Right lobe of liver (tissue), 6 donors: ENCODE results near the gene VDAC1. TPM values are rescaled to one million over a fixed set of nuclear protein-coding genes. Genes with fewer than 3 reads are reported as not detected.
"Not testable (repeated sequence)": the region's sequence is repeated elsewhere in the genome, so short reads cannot be mapped to it uniquely, and the experiment has no call there.

Experiments used
- ATAC-seq, 4 donors: fragments of 200-7000 bp; cut with Tn5 transposase; one replicate each; pipeline ENCODE4 v1.9.1; 2020; ENCODE audit warnings: mild to moderate bottlenecking in 4 of 4, moderate library complexity in 4 of 4
- DNase-seq, 3 donors: peaks; one replicate each; pipeline ENCODE4 v3.0.0-alpha.2; 2020
- H3K27ac ChIP-seq, 3 donors: fragments of 200-600 bp; one replicate each; pipeline ENCODE4 v1.8.0; 2022
- H3K27me3 ChIP-seq, 2 donors: fragments of 200-600 bp; one replicate each; pipeline ENCODE4 v1.8.0; 2022
- H3K36me3 ChIP-seq, 4 donors: fragments of 200-600 bp; sonication (generic) in 1 of 4; one replicate each; pipeline versions ENCODE4 v1.5.1 to v1.8.0; 2017 to 2022; ENCODE audit warnings: control low read depth in 1 of 4
- H3K4me1 ChIP-seq, 4 donors: fragments of 200-600 bp; sonication (generic) in 1 of 4; one replicate each; pipeline versions ENCODE4 v1.5.1 to v1.8.0; 2017 to 2022; ENCODE audit warnings: control low read depth in 1 of 4
- H3K4me3 ChIP-seq, 3 donors: fragments of 200-600 bp; one replicate each; pipeline ENCODE4 v1.8.0; 2022
- H3K9me3 ChIP-seq, 4 donors: fragments of 200-600 bp; sonication (generic) in 1 of 4; one replicate each; pipeline versions ENCODE4 v1.5.1 to v1.8.0; 2017 to 2022; ENCODE audit warnings: control low read depth in 1 of 4
- CTCF ChIP-seq, 4 donors: fragments of 200-600 bp in 3 of 4; fragments of 450-650 bp in 1 of 4; IDR thresholded peaks; one replicate each; pipeline versions ENCODE4 v1.5.1 to v1.8.0; 2016 to 2022; ENCODE audit warnings: antibody characterized with exemption in 4 of 4, mild to moderate bottlenecking in 2 of 4
- POLR2A ChIP-seq: fragments of 450-650 bp; IDR thresholded peaks from one replicate; pipeline ENCODE4 v1.6.1; 2017; ENCODE audit warnings: antibody characterized with exemption, mild to moderate bottlenecking
- WGBS: methylation state at CpG from one replicate; pipeline ENCODE4 v1.1.6; 2018; ENCODE audit warnings: low coverage, low lambda C conversion rate; ENCODE audit not compliant: insufficient coverage; ENCODE audit errors: missing lambda C conversion rate; 5-methylcytosine and 5-hydroxymethylcytosine counted together
- intact Hi-C, 2 donors: fragments of 100-400 bp; cut with DNase I; formaldehyde crosslinking; loops; one replicate each; pipeline versions ENCODE4 v1.11.2 to v1.14.1; 2022
- total RNA-seq, 6 experiments: library from RNA; depleted of rRNA in 2 of 6; stranded (reverse); fragments of >200 nt in 2 of 6; fragmentation: NEBNext Ultra II Directional in 3 of 6; extraction: Animal tissue kit (Norgen Biotek cat#: 25700) in 3 of 6; gene quantifications; one replicate each; pipeline versions ENCODE4 v1.1.0 to v1.2.4, GENCODE V29; 2016 to 2023
- donor health status: DM: no; HTN: yes; CAD: no.
- donor health status: DM: no; HTN: no; CAD: no.
- donor health status: DM: no; HTN: no; CAD: no.
- donor health status: DM: no; HTN: yes; CAD: no.
- donor health status: DM: no; HTN: yes; CAD: no.

Gene VDAC1
- total RNA-seq, 6 experiments from 2014 or later, result 101 to 209 (median 128) TPM

- Histone ChIP-seq H3K27ac (no peak overlapping the region), H3K36me3 (no peaks in the 10 kb centered on the region), H3K4me3 (no peak overlapping the region), H3K4me1 (peaks cover 0 to 6% (median 0%) of the 10 kb centered on the region in 4 donors), H3K9me3 (no peaks in the 10 kb centered on the region), H3K27me3 (no peaks in the 10 kb centered on the region)
- ATAC-seq, result no peak
- TF ChIP-seq CTCF (IDR thresholded peaks at IDR 0.05) (no peak), POLR2A (no peak)
- intact Hi-C loops, result no loop called here
- no peak for DNase-seq
- WGBS, result 83% methylated on average over 11 of the region's 18 CpGs
Measured at GRCh38 chr5:134034326-134034725, 29.6 kb upstream of the VDAC1 start.

- H3K27me3 ChIP-seq, DNase-seq, H3K27ac ChIP-seq, H3K4me3 ChIP-seq, intact Hi-C loops, H3K36me3 ChIP-seq, H3K4me1 ChIP-seq, H3K9me3 ChIP-seq, ATAC-seq: not testable (repeated sequence)
- no CpG with 5 or more reads among the region's 4 CpGs for WGBS
Measured at GRCh38 chr5:134030303-134030964, 25.7 kb upstream of the VDAC1 start.

GRCh38 chr5:134029156-134029555 is 24.4 kb upstream of the VDAC1 start:
- H3K27me3 ChIP-seq, result no peaks in the 10 kb centered on the region
- TF ChIP-seq POLR2A, result no peak
- no peak for TF ChIP-seq CTCF (IDR thresholded peaks at IDR 0.05)
- no peak overlapping the region for H3K27ac ChIP-seq
- intact Hi-C loops, result no loop called here
- ATAC-seq (no peak), DNase-seq (no peak)
- no peaks in the 10 kb centered on the region for H3K36me3 ChIP-seq
- no peaks in the 10 kb centered on the region for H3K9me3 ChIP-seq
- 89% methylated on average over 2 of the region's 2 CpGs for WGBS
- H3K4me3 ChIP-seq, result no peak overlapping the region
- H3K4me1 ChIP-seq, result no peaks in the 10 kb centered on the region

GRCh38 chr5:134028496-134028895 is 23.7 kb upstream of the VDAC1 start:
- WGBS, result 100% methylated on average over 1 of the region's 3 CpGs
- H3K27ac ChIP-seq, result no peak overlapping the region

GRCh38 chr5:134027288-134027615 is 22.5 kb upstream of the VDAC1 start:
- Histone ChIP-seq H3K27me3 (no peaks in the 10 kb centered on the region), H3K9me3 (no peaks in the 10 kb centered on the region), H3K27ac (no peak overlapping the region), H3K4me3 (no peak overlapping the region), H3K4me1 (no peaks in the 10 kb centered on the region), H3K36me3 (no peaks in the 10 kb centered on the region)
- no peak for TF ChIP-seq POLR2A
- no peak for TF ChIP-seq CTCF (IDR thresholded peaks at IDR 0.05)
- intact Hi-C loops, result no loop called here
- DNase-seq (no peak), ATAC-seq (no peak)
- WGBS, result 91% methylated on average over 5 of the region's 5 CpGs

More at GRCh38 chr5:134028496-134028895, 23.7 kb upstream of the VDAC1 start:
- DNase-seq, result no peak
- Histone ChIP-seq H3K9me3 (no peaks in the 10 kb centered on the region), H3K4me1 (no peaks in the 10 kb centered on the region), H3K27me3 (no peaks in the 10 kb centered on the region), H3K4me3 (no peak overlapping the region), H3K36me3 (no peaks in the 10 kb centered on the region)
- TF ChIP-seq POLR2A, result no peak
- TF ChIP-seq CTCF (IDR thresholded peaks at IDR 0.05), result no peak
- ATAC-seq, result no peak
- intact Hi-C loops, result no loop called here
